ENCODE results near the gene ZNF618. TPM values are rescaled to one million over a fixed set of nuclear protein-coding genes. Genes with fewer than 3 reads are reported as not detected.

Gene ZNF618
- total and polyA plus RNA-seq, 2 experiments from 2014 or later, result 10.2 to 14.0 TPM

- no peak for DNase-seq (ENCODE audit: low spot score)
- H3K4me2 ChIP-seq, result no peak overlapping the region
- H3K4me1 ChIP-seq (ENCODE audit: insufficient read depth), result no peaks in the 10 kb centered on the region
- H2AFZ ChIP-seq, result no peak overlapping the region
- H3K36me3 ChIP-seq (replicated peaks; ENCODE audit: insufficient read depth, low read depth), result no peaks in the 10 kb centered on the region
- H3K4me3 ChIP-seq, result no peak overlapping the region
- no peak overlapping the region for H3K27ac ChIP-seq
- H4K20me1 ChIP-seq (ENCODE audit: insufficient read depth, poor library complexity, severe bottlenecking), result no peaks in the 10 kb centered on the region
- H3K9me3 ChIP-seq (ENCODE audit: low read depth), result no peaks in the 10 kb centered on the region
- peaks cover 78% of the 10 kb centered on the region for H3K79me2 ChIP-seq
- no peaks in the 10 kb centered on the region for H3K9me2 ChIP-seq (replicated peaks; ENCODE audit: insufficient read depth)
- no peaks in the 10 kb centered on the region for H3K27me3 ChIP-seq
- WGBS (ENCODE audit: low lambda C conversion rate, missing lambda C conversion rate), result 91% methylated on average over 13 of the region's 13 CpGs
- TF ChIP-seq EZH2phosphoT487 (IDR thresholded peaks at IDR 0.05; ENCODE audit: low read depth, severe bottlenecking, unreplicated experiment) (no peak), CTCF (IDR thresholded peaks at IDR 0.05; ENCODE audit: poor library complexity) (no peak), EZH2 (IDR thresholded peaks at IDR 0.05; ENCODE audit: borderline replicate concordance) (no peak)
These were observed 67.3 kb downstream of the ZNF618 start for GRCh38 chr9:113943112-113944009.

GRCh38 chr9:113945784-113946183 is 69.7 kb downstream of the ZNF618 start:
- Histone ChIP-seq H3K79me2 (peaks cover 72% of the 10 kb centered on the region), H2AFZ (no peak overlapping the region), H3K4me3 (no peak overlapping the region), H3K9me2 (replicated peaks; ENCODE audit: insufficient read depth) (no peaks in the 10 kb centered on the region), H3K4me1 (ENCODE audit: insufficient read depth) (no peaks in the 10 kb centered on the region), H4K20me1 (ENCODE audit: insufficient read depth, poor library complexity, severe bottlenecking) (no peaks in the 10 kb centered on the region), H3K27me3 (no peaks in the 10 kb centered on the region), H3K4me2 (no peak overlapping the region), H3K9me3 (ENCODE audit: low read depth) (no peaks in the 10 kb centered on the region), H3K36me3 (replicated peaks; ENCODE audit: insufficient read depth, low read depth) (no peaks in the 10 kb centered on the region), H3K27ac (no peak overlapping the region)
- TF ChIP-seq CTCF (IDR thresholded peaks at IDR 0.05; ENCODE audit: poor library complexity), result no peak
- TF ChIP-seq EZH2phosphoT487 (IDR thresholded peaks at IDR 0.05; ENCODE audit: low read depth, severe bottlenecking, unreplicated experiment), result no peak
- DNase-seq (ENCODE audit: low spot score), result no peak
- WGBS (ENCODE audit: low lambda C conversion rate, missing lambda C conversion rate), result 95% methylated on average over 8 of the region's 8 CpGs

GRCh38 chr9:113946496-113947115 is 70.5 kb downstream of the ZNF618 start:
- WGBS (ENCODE audit: low lambda C conversion rate, missing lambda C conversion rate), result 95% methylated on average over 11 of the region's 11 CpGs
- H3K27ac ChIP-seq, result no peak overlapping the region
- H2AFZ ChIP-seq, result no peak overlapping the region
- no peak for DNase-seq (ENCODE audit: low spot score)
- H3K27me3 ChIP-seq, result no peaks in the 10 kb centered on the region
- no peaks in the 10 kb centered on the region for H4K20me1 ChIP-seq (ENCODE audit: insufficient read depth, poor library complexity, severe bottlenecking)
- no peak overlapping the region for H3K4me3 ChIP-seq
- TF ChIP-seq EZH2phosphoT487 (IDR thresholded peaks at IDR 0.05; ENCODE audit: low read depth, severe bottlenecking, unreplicated experiment) (no peak), CTCF (IDR thresholded peaks at IDR 0.05; ENCODE audit: poor library complexity) (no peak), EZH2 (IDR thresholded peaks at IDR 0.05; ENCODE audit: borderline replicate concordance) (no peak)
- H3K79me2 ChIP-seq, result peaks cover 68% of the 10 kb centered on the region
- H3K36me3 ChIP-seq (replicated peaks; ENCODE audit: insufficient read depth, low read depth), result no peaks in the 10 kb centered on the region
- no peaks in the 10 kb centered on the region for H3K4me1 ChIP-seq (ENCODE audit: insufficient read depth)
- H3K9me2 ChIP-seq (replicated peaks; ENCODE audit: insufficient read depth), result no peaks in the 10 kb centered on the region
- H3K9me3 ChIP-seq (ENCODE audit: low read depth), result no peaks in the 10 kb centered on the region
- no peak overlapping the region for H3K4me2 ChIP-seq
